Measurements from ENCODE around the gene CNP. TPM values are rescaled to one million over a fixed set of nuclear protein-coding genes. Genes with fewer than 3 reads are reported as not detected.
A peak's percentile ranks its signal among the peaks of the same experiment; 100 is the strongest.

CNP gene
- total and polyA plus RNA-seq, 10 of the 15 experiments (the other 5 are each of a cell fraction or from before 2014, with no cell fraction given): 1.8 to 60.7 (median 31.4) TPM

- no peak for TF ChIP-seq RELB (IDR thresholded peaks at IDR 0.05; ENCODE audit: low read depth)
- 0 out of 2 replicates have a peak, but pooled peaks have one; percentile 22 for TF ChIP-seq ATF7 (IDR thresholded peaks at IDR 0.05; ENCODE audit: low read depth)
- no peak for TF ChIP-seq MXI1 (IDR thresholded peaks at IDR 0.05; ENCODE audit: low read depth, low read length)
- TF ChIP-seq SREBF1 (IDR thresholded peaks at IDR 0.05; ENCODE audit: low read length): no peak
- TF ChIP-seq BACH1 (IDR thresholded peaks at IDR 0.05; ENCODE audit: borderline replicate concordance): no peak
- no peak for TF ChIP-seq MYB (IDR thresholded peaks at IDR 0.05; ENCODE audit: borderline replicate concordance, low read depth, low read length)
- TF ChIP-seq RAD51 (IDR thresholded peaks at IDR 0.05): no peak
- TF ChIP-seq STAT1 (conservative IDR thresholded peaks at IDR 0.05): no peak
- TF ChIP-seq CBFB (IDR thresholded peaks at IDR 0.05; ENCODE audit: low read depth): no peak
- TF ChIP-seq KAT2A (conservative IDR thresholded peaks at IDR 0.05; ENCODE audit: control insufficient read depth, low read depth, low read length): no peak
- TF ChIP-seq SUPT20H (IDR thresholded peaks at IDR 0.05; ENCODE audit: borderline replicate concordance, control insufficient read depth, low read depth, low read length): no peak
- no peak for TF ChIP-seq EP300 (IDR thresholded peaks at IDR 0.05; ENCODE audit: borderline replicate concordance in 1 of 2, control insufficient read depth in 1 of 2, low read depth in 2 of 2, low read length in 2 of 2)
- TF ChIP-seq REST (IDR thresholded peaks at IDR 0.05; ENCODE audit: low read depth, low read length): no peak
- TF ChIP-seq CEBPB (IDR thresholded peaks at IDR 0.05; ENCODE audit: borderline replicate concordance in 1 of 2, low read depth in 2 of 2, low read length in 2 of 2): no peak
- TF ChIP-seq IRF4 (IDR thresholded peaks at IDR 0.05; ENCODE audit: low read depth, low read length): no peak
- TF ChIP-seq BCLAF1 (IDR thresholded peaks at IDR 0.05): no peak
- peak; percentile 33 to 55; a peak in 3 of 4 replicates for TF ChIP-seq IKZF2 (IDR thresholded peaks at IDR 0.05)
- TF ChIP-seq CBX3 (IDR thresholded peaks at IDR 0.05; ENCODE audit: borderline replicate concordance, low read depth): no peak
- no peak for TF ChIP-seq SUZ12 (IDR thresholded peaks at IDR 0.05; ENCODE audit: unreplicated experiment)
- TF ChIP-seq BMI1 (IDR thresholded peaks at IDR 0.05; ENCODE audit: borderline replicate concordance): no peak
- TF ChIP-seq, protein P1, sequence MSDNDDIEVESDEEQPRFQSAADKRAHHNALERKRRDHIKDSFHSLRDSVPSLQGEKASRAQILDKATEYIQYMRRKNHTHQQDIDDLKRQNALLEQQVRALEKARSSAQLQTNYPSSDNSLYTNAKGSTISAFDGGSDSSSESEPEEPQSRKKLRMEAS (IDR thresholded peaks at IDR 0.05; ENCODE audit: low read depth, low read length): no peak
- TF ChIP-seq TCF12 (IDR thresholded peaks at IDR 0.05; ENCODE audit: low read depth, low read length): peak; percentile 82
Measured at GRCh38 chr17:41972571-41973407, 6.2 kb downstream of the CNP start (continued).
